Measurements from ENCODE around the gene CBX5. TPM values are rescaled to one million over a fixed set of nuclear protein-coding genes. Genes with fewer than 3 reads are reported as not detected.

Gene CBX5
- total and polyA plus RNA-seq, 4 donors = 114 to 138 (median 130) TPM

DNA sequence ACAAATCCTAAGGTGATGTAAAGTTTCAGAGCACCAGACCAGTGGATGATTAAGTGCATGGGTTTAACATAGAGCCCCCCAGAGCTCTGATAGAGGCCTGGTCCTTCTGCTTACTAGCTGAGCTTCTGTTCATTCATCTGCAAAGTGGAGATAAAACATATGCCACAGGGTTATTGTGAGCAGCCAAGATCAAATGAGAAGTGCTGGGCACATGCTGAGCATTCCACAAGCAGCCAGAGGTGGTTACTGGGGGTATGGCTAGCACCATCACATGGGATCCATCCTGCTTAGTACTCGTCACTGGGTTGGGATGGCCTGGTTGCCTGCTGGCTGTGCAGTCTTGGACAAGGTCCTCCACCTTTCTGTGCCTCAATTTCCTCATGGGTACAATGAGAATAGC lies 73.1 kb downstream of the CBX5 start:
- Histone ChIP-seq H3K4me3 (ENCODE audit: low read depth, low read length) (no peak overlapping the region), H3K9me3 (ENCODE audit: control insufficient read depth, insufficient read depth, low read length) (no peaks in the 10 kb centered on the region), H3K4me1 (ENCODE audit: control insufficient read depth, insufficient read depth, low read length) (peaks cover 8% of the 10 kb centered on the region), H3K27ac (ENCODE audit: low read depth, low read length) (no peak overlapping the region), H3K36me3 (ENCODE audit: control insufficient read depth, insufficient read depth, low read length) (no peaks in the 10 kb centered on the region), H3K27me3 (ENCODE audit: control insufficient read depth, insufficient read depth, low read length) (no peaks in the 10 kb centered on the region)
- whole genome bisulfite sequencing (ENCODE audit: insufficient coverage) = 67% methylated on average over 1 of the region's 1 CpG
- peak in 1 of 6 donors; percentile 36 for DNase-seq (ENCODE audit: low read depth in 4 of 6, low spot score in 6 of 6)

DNA sequence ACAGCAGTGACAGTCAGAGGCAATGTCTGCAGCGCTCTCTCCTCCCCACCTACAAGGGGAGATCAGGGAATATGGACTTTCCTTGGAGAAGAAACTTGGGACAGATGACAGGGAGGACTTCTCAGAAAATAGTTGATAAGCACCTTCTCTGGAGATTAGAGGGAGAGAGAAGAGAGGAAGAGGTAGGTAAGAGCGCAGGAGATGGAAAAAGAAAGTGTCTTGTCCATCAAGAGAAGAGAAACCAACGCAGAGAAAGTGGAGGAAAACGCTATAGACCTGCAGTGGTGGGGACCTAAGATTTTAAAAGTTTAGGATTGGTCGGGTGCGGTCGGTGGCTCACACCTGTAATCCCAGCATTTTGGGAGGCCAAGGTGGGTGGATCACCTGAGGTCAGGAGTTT lies 75.6 kb downstream of the CBX5 start:
- 83% methylated on average over 5 of the region's 7 CpGs for WGBS (ENCODE audit: insufficient coverage)
- Histone ChIP-seq H3K27ac (ENCODE audit: low read depth, low read length) (no peak overlapping the region), H3K4me1 (ENCODE audit: control insufficient read depth, insufficient read depth, low read length) (peaks cover 14% of the 10 kb centered on the region), H3K4me3 (ENCODE audit: low read depth, low read length) (no peak overlapping the region), H3K27me3 (ENCODE audit: control insufficient read depth, insufficient read depth, low read length) (no peaks in the 10 kb centered on the region), H3K36me3 (ENCODE audit: control insufficient read depth, insufficient read depth, low read length) (no peaks in the 10 kb centered on the region), H3K9me3 (ENCODE audit: control insufficient read depth, insufficient read depth, low read length) (no peaks in the 10 kb centered on the region)
- DNase-seq (ENCODE audit: low read depth in 4 of 6, low spot score in 6 of 6) = no peak

DNA sequence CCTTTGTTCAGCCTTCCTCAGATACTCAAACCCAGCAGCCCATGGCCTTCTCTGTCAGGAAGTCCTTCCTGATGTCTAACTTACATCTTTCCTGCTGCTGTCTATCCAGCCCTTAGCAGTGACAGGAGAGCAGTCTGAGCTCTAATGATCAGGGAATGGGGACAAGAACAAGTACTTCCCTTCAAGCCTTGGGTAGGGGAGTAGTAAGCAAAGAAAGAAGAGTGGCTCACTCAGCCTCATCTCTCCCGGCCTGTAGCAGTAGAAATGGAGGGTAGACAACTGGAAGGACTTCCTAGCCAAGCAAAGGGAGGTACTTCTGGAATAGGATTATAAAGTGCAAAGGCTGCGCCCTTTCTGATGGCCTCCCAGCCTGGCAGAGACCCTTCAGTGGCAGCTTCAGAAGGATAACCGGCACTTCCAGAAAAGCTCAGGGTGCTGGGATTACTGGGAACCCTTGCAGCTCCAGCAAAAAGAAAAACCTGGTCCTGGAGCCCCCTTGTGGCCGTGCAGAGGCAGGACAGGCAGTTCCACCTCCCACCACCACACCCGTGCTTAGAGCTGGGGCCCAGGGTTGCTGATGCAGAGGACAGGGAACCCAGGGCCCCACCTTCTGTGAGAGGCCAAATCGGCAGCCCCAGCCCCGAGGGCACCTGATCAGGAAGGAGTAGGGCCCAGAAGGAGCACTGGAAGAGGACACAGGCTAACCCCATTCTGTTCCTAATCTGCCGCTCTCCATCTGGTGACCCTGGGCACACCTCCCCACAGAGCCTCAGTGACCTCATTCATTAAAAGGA lies 78.7 kb downstream of the CBX5 start:
- H3K36me3 ChIP-seq (ENCODE audit: control insufficient read depth, insufficient read depth, low read length) = no peaks in the 10 kb centered on the region
- peaks cover 21% of the 10 kb centered on the region for H3K4me1 ChIP-seq (ENCODE audit: control insufficient read depth, insufficient read depth, low read length)
- H3K27ac ChIP-seq (ENCODE audit: low read depth, low read length) = no peak overlapping the region
- H3K9me3 ChIP-seq (ENCODE audit: control insufficient read depth, insufficient read depth, low read length) = no peaks in the 10 kb centered on the region
- DNase-seq (ENCODE audit: low read depth in 4 of 6, low spot score in 6 of 6) = peak in 3 of 6 donors; percentile 61 to 92 (median 85)
- no peaks in the 10 kb centered on the region for H3K27me3 ChIP-seq (ENCODE audit: control insufficient read depth, insufficient read depth, low read length)
- H3K4me3 ChIP-seq (ENCODE audit: low read depth, low read length) = no peak overlapping the region
- WGBS (ENCODE audit: insufficient coverage) = 26% methylated on average over 8 of the region's 8 CpGs

DNA sequence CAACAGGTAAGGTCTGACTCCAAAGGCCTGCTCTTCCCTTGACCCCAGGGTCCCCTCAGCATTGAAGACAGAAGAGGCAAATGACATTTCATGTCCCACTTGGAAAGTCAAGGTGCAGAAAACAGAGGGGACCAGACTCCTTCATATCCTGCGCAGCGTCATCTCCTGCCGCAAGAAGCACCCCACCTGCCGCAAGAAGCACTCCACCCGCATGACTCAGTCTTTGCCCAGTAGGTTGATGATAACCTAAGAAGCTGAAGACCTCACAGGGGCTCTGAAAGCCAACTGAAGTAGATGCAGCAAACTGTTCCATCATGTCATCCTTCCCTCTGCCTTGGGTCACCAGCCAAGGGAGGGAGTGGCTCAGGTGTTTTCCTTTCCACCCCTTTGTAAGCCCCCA lies 79.5 kb downstream of the CBX5 start:
- H3K27me3 ChIP-seq (ENCODE audit: control insufficient read depth, insufficient read depth, low read length) = no peaks in the 10 kb centered on the region
- WGBS (ENCODE audit: insufficient coverage) = 97% methylated on average over 5 of the region's 5 CpGs
- no peak overlapping the region for H3K27ac ChIP-seq (ENCODE audit: low read depth, low read length)
- no peaks in the 10 kb centered on the region for H3K9me3 ChIP-seq (ENCODE audit: control insufficient read depth, insufficient read depth, low read length)
- no peak overlapping the region for H3K4me3 ChIP-seq (ENCODE audit: low read depth, low read length)
- H3K4me1 ChIP-seq (ENCODE audit: control insufficient read depth, insufficient read depth, low read length) = peaks cover 29% of the 10 kb centered on the region
- no peaks in the 10 kb centered on the region for H3K36me3 ChIP-seq (ENCODE audit: control insufficient read depth, insufficient read depth, low read length)
- no peak for DNase-seq (ENCODE audit: low read depth in 4 of 6, low spot score in 6 of 6)

DNA sequence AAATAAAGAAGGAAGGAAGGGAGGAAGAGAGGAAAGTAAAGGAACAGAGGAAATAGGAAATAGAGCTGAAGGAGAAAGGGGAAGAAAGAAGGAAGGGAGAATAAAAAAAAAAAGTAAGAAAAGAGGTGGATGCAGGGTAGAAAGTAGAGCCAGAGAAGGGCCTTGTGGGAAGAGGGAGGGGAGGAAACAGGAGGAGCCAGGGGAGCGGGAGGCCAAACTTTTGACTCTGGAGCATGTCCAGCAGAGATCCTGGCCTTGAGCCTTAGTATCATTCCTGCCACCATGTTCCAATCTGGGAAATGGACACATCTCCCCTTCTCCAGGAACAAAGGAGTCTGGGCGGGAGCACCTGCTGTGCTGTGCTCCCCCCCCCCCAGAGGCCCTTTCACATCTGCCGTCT lies 80.0 kb downstream of the CBX5 start:
- Histone ChIP-seq H3K9me3 (ENCODE audit: control insufficient read depth, insufficient read depth, low read length) (no peaks in the 10 kb centered on the region), H3K4me3 (ENCODE audit: low read depth, low read length) (no peak overlapping the region), H3K27ac (ENCODE audit: low read depth, low read length) (no peak overlapping the region), H3K27me3 (ENCODE audit: control insufficient read depth, insufficient read depth, low read length) (no peaks in the 10 kb centered on the region), H3K36me3 (ENCODE audit: control insufficient read depth, insufficient read depth, low read length) (no peaks in the 10 kb centered on the region), H3K4me1 (ENCODE audit: control insufficient read depth, insufficient read depth, low read length) (peaks cover 30% of the 10 kb centered on the region)
- 84% methylated on average over 2 of the region's 3 CpGs for WGBS (ENCODE audit: insufficient coverage)
- DNase-seq (ENCODE audit: low read depth in 4 of 6, low spot score in 6 of 6) = no peak

DNA sequence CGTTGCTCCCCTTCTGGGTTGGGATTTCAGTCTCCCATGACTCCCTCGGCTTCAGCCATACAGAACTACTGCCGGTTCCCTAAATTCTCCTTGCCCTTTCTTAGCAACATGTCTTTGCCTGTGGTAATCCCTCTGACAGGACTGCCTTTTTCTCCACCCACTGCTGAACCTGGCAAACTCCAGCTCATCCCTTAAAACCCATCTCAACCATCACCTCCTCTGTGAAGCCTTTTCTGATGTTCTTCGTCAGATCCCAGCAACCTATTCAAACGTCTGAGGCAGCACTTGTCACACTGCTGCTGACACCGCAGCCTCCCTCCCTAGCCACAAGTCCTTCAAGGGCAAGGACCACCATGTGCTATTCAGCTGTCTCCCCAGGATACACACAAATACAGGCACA lies 80.9 kb downstream of the CBX5 start:
- peaks cover 30% of the 10 kb centered on the region for H3K4me1 ChIP-seq (ENCODE audit: control insufficient read depth, insufficient read depth, low read length)
- 79% methylated on average over 6 of the region's 6 CpGs for WGBS (ENCODE audit: insufficient coverage)
- no peaks in the 10 kb centered on the region for H3K27me3 ChIP-seq (ENCODE audit: control insufficient read depth, insufficient read depth, low read length)
- no peak overlapping the region for H3K4me3 ChIP-seq (ENCODE audit: low read depth, low read length)
- no peak overlapping the region for H3K27ac ChIP-seq (ENCODE audit: low read depth, low read length)
- DNase-seq (ENCODE audit: low read depth in 4 of 6, low spot score in 6 of 6) = no peak
- no peaks in the 10 kb centered on the region for H3K36me3 ChIP-seq (ENCODE audit: control insufficient read depth, insufficient read depth, low read length)
- H3K9me3 ChIP-seq (ENCODE audit: control insufficient read depth, insufficient read depth, low read length) = no peaks in the 10 kb centered on the region

DNA sequence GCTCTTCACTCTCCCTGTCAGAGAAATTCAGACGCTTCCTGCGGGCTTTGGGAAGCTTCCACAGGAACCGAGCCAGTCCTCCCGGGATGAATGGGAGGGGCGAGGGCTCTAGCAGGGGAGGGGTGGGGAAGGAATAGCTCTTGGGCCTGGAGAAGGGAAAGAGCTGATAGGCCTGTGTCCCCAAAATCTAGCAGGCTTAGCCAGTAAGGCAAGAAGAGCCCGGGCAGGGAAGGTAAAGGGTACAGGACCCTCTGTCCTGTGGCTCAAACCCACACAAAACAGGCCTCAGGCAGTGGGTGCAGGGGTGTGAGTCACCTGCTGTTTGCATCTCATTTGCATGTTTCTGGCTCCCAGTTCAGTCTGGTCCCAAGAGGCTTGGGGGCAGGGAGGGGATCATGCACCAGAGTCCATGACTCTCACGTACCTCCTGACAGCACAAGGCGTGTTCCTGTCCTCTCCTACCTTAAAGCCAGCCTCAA lies 82.5 kb downstream of the CBX5 start:
- peak in 1 of 6 donors; percentile 51 for DNase-seq (ENCODE audit: low read depth in 4 of 6, low spot score in 6 of 6)
- Histone ChIP-seq H3K4me3 (ENCODE audit: low read depth, low read length) (no peak overlapping the region), H3K27me3 (ENCODE audit: control insufficient read depth, insufficient read depth, low read length) (no peaks in the 10 kb centered on the region), H3K9me3 (ENCODE audit: control insufficient read depth, insufficient read depth, low read length) (no peaks in the 10 kb centered on the region), H3K36me3 (ENCODE audit: control insufficient read depth, insufficient read depth, low read length) (no peaks in the 10 kb centered on the region), H3K4me1 (ENCODE audit: control insufficient read depth, insufficient read depth, low read length) (peaks cover 30% of the 10 kb centered on the region), H3K27ac (ENCODE audit: low read depth, low read length) (peak overlapping the region; percentile 92)
- WGBS (ENCODE audit: insufficient coverage) = 40% methylated on average over 7 of the region's 8 CpGs

DNA sequence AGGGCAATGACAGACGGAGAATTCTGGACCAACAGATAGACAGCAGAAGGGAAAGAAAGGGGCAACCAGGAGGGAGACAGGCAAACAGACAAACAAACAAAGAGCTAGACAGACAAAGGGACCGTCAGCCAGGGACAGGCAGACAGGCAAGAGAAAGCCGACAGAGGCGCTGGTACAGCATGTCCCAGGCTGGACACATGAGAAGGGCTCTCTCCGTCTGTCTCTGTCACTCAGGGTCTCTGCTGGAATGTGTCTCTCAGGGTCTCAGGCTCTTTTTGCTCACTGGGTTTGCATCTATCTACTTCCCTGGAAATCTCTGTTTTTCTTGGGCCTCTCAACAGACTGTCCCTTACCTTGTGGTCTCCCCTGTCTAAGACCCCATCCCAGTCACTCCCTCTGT lies 82.9 kb downstream of the CBX5 start:
- DNase-seq (ENCODE audit: low read depth in 4 of 6, low spot score in 6 of 6) = peak in 1 of 6 donors; percentile 44
- WGBS (ENCODE audit: insufficient coverage) = 29% methylated on average over 5 of the region's 5 CpGs
- peaks cover 30% of the 10 kb centered on the region for H3K4me1 ChIP-seq (ENCODE audit: control insufficient read depth, insufficient read depth, low read length)
- H3K9me3 ChIP-seq (ENCODE audit: control insufficient read depth, insufficient read depth, low read length) = no peaks in the 10 kb centered on the region
- no peak overlapping the region for H3K4me3 ChIP-seq (ENCODE audit: low read depth, low read length)
- H3K27me3 ChIP-seq (ENCODE audit: control insufficient read depth, insufficient read depth, low read length) = no peaks in the 10 kb centered on the region
- H3K36me3 ChIP-seq (ENCODE audit: control insufficient read depth, insufficient read depth, low read length) = no peaks in the 10 kb centered on the region
- H3K27ac ChIP-seq (ENCODE audit: low read depth, low read length) = peak overlapping the region; percentile 92

DNA sequence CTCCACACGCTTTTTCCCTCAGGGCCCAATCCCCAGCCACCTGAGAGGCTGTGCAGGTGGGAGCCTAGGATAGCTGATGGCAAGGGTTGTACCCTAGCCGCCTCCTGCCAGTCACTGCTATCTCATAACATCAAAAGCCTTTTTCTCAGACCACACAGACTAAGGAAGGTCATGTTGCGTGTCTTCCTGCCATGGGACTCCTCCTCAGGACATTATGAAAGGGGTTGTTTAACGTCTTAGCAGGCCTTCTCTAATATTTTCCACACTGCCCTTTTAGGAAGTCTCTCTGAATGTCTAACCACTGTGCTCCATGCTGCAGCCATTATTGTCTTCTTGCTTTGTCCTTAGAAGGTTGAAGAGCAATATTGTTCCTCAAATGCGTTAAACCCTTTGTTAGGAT lies 83.5 kb downstream of the CBX5 start:
- H3K27me3 ChIP-seq (ENCODE audit: control insufficient read depth, insufficient read depth, low read length) = no peaks in the 10 kb centered on the region

DNA sequence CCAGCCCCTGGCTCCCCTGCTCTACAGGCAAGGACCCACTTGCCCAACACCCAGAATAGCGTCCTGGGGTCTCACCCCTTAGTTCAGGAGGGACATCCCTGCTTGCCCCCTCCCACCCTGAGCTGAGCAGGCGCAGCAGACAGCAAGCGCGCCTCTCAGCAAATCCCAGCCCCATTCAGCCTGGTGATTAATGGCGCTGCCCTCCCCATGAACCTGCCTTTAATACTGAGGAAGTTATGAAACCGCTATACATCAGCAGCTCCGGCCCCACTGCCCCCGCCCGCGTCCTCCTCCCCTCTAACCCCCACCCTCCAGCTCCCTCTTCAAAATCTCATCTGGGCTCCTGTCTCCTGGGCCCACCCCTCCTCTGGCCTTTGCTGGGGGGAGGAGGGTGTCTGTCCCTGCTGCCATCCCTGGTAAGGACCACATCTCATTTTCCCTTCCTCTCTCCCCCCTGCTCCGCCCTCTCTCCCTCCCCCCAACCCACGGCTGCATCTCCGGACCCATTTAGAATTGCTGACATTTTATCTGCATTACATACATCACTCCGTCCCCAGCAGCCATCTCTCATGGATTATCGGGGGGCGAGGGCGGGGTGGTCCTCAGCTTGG lies 84.1 kb downstream of the CBX5 start:
- 6% methylated on average over 7 of the region's 17 CpGs for WGBS (ENCODE audit: insufficient coverage)
- peak in 2 of 6 donors; percentile 65 to 93 for DNase-seq (ENCODE audit: low read depth in 4 of 6, low spot score in 6 of 6)
- peaks cover 35% of the 10 kb centered on the region for H3K4me1 ChIP-seq (ENCODE audit: control insufficient read depth, insufficient read depth, low read length)
- H3K4me3 ChIP-seq (ENCODE audit: low read depth, low read length) = peak overlapping the region; percentile 9
- no peaks in the 10 kb centered on the region for H3K9me3 ChIP-seq (ENCODE audit: control insufficient read depth, insufficient read depth, low read length)
- H3K27ac ChIP-seq (ENCODE audit: low read depth, low read length) = peak overlapping the region; percentile 92
- H3K27me3 ChIP-seq (ENCODE audit: control insufficient read depth, insufficient read depth, low read length) = no peaks in the 10 kb centered on the region
- H3K36me3 ChIP-seq (ENCODE audit: control insufficient read depth, insufficient read depth, low read length) = no peaks in the 10 kb centered on the region

More for the DNA sequence above, 83.5 kb downstream of the CBX5 start:
- Histone ChIP-seq H3K36me3 (ENCODE audit: control insufficient read depth, insufficient read depth, low read length) (no peaks in the 10 kb centered on the region), H3K9me3 (ENCODE audit: control insufficient read depth, insufficient read depth, low read length) (no peaks in the 10 kb centered on the region), H3K4me3 (ENCODE audit: low read depth, low read length) (peak overlapping the region; percentile 9), H3K4me1 (ENCODE audit: control insufficient read depth, insufficient read depth, low read length) (peaks cover 33% of the 10 kb centered on the region), H3K27ac (ENCODE audit: low read depth, low read length) (peak overlapping the region; percentile 92)
- no peak for DNase-seq (ENCODE audit: low read depth in 4 of 6, low spot score in 6 of 6)
- 100% methylated on average over 1 of the region's 5 CpGs for WGBS (ENCODE audit: insufficient coverage)

All from spinal cord (tissue), 10 donors.